GM13976 (cell line): Measurements from ENCODE around the gene CTSC.

Experiments used
- DNase-seq: peaks from one replicate; pipeline ENCODE4 v3.0.0; 2012; ENCODE audit warnings: low spot score
- CTCF ChIP-seq: IDR thresholded peaks from 2 replicates; pipeline ENCODE4 v1.5.1; 2012; ENCODE audit warnings: borderline replicate concordance, mild to moderate bottlenecking; ENCODE audit not compliant: insufficient read depth; ENCODE audit errors: extremely low read depth, missing control alignments, control extremely low read depth
- in situ Hi-C: fragments of 300-500 bp; cut with MboI; formaldehyde crosslinking; loops from one replicate; pipeline ENCODE4 v1.12.0; 2022; ENCODE audit warnings: low sequenced_read_pairs, mixed read lengths, inconsistent platforms; ENCODE audit not compliant: unreplicated experiment

CTSC gene

GRCh38 chr11:88307749-88308425 is 29.6 kb downstream of the CTSC start:
- DNase-seq: peak; percentile 22
- no peak for TF ChIP-seq CTCF
- in situ Hi-C loops: no loop called here

DNA sequence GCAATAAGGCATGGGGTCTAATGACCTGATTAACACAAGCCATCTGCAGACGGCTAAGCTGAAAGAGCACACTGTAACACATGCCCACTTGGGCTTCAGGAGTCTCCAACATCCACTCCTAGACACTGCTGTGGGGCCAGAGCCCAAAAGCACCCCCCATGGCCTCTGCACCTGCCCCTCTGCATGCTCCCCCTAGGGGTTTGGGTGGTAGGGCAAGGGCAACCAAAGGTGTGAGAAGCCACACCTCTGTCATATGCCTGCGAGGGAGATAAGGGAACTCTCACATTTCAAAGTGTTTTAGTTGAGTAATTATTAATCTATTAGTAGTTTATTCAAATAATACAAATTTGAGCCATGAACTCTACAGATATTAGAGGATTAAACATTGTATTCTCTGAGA is 30.8 kb downstream of the CTSC start:
- TF ChIP-seq CTCF: no peak
- in situ Hi-C loops: no loop called here
- no peak for DNase-seq

- TF ChIP-seq CTCF: no peak
- DNase-seq: no peak
- in situ Hi-C loops: no loop called here
Observed at GRCh38 chr11:88305430-88305829, 32.1 kb downstream of the CTSC start.

DNA sequence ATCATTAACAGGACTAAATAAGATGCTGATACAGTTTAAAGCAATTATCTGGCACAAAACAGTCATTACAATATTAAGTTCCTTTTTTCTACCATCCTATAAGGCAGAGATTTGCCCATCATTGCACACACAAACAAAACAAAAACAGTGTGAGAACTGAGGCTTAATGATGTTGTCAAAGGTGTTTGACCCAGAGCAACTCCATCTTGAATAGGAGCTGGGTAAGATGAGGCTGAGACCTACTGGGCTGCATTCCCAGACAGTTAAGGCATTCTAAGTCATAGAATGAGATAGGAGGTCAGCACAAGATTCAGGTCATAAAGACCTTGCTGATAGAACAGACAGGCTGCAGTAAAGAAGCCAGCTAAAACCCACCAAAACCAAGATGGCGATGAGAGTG is 33.2 kb downstream of the CTSC start:
- TF ChIP-seq CTCF: no peak
- in situ Hi-C loops: no loop called here

DNA sequence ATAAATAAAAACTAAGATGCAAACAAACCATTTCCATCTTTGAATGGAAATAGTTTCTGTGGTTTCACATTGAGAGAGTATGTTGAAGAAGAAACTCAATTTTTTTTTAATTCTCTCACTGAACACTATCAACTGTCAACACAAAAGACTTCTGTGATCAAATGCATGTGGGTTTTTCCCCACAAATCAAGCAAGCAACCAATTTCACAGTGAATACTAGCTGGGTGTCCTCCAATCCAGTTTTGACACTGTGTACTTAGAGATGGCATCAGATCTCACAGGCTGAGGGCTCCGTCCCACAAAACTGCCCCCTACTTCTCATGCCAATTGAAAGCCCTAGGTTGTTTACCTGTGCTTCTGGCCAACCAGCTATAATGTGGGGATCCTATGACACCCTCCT is 34.5 kb downstream of the CTSC start:
- DNase-seq: peak; percentile 6
- in situ Hi-C loops: no loop called here
- no peak for TF ChIP-seq CTCF

More for the DNA sequence above, 33.2 kb downstream of the CTSC start:
- no peak for DNase-seq

DNA sequence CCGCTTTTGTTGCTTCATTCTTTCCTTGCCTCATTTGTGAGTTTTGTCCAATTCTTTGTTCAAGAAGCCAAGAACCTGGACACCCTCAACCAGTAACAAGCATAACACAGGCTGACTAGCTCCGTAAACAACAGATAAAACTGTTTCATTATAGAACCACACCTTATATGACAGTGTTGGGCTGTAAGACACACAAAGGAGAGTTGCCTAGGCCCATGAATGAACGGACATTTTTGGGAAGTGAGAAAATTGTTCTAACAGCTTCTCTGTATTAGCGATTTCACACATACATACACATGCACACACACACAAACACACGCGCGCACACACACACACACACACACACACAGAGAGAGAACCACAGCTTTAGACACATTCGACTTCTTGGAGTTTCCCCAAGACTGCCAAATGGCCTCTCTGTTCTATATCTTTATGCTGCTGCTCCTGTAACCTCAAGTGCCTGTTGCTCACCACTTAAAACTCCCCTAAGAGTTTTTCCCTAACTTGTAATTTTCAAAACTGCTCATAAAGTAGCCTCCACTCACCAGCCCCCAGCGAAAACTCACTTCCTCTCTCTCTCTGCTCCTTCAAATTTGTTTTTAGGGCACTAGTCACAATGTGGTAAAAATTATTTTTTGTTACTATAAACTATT is 35.9 kb downstream of the CTSC start:
- in situ Hi-C loops: no loop called here
- no peak for TF ChIP-seq CTCF
- peak; percentile 39 for DNase-seq
